ENCODE measurements around the gene RUNDC3A. TPM values are rescaled to one million over a fixed set of nuclear protein-coding genes. Genes with fewer than 3 reads are reported as not detected.

RUNDC3A gene
- total RNA-seq, 2 experiments from 2014 or later: 0.17 TPM; not detected in 1

DNA sequence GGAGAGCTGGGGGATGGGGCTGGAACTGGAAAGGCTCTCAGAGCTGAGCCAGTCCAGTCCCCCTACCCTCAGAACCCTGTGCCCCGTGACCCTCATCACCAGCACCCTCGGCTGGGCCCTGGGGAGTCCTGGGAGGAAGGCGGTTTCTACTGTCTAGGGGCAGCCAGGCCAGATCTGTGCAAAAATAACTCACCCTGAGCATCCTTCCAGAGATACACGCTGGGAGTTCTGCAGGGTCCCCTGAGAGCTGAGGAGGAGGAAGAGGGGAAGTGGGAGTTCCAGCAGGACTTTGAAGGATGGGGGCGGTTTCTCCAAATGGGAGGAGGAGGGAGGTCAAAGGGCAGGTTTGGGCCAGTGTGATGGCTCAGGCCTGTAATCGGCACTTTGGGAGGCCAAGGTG, 35.4 kb upstream of the RUNDC3A start:
- intact Hi-C loops (cut with micrococcal nuclease): no loop called here
- Mint-ChIP-seq H3K36me3 (ENCODE audit: low read depth) (no peaks in the 10 kb centered on the region), H3K27ac (no peak overlapping the region), H3K27me3 (ENCODE audit: low read depth) (no peaks in the 10 kb centered on the region), H3K9me3 (no peaks in the 10 kb centered on the region), H3K4me3 (no peak overlapping the region), H3K4me1 (ENCODE audit: low read depth) (no peaks in the 10 kb centered on the region)
- no peak for DNase-seq
- CTCF ChIA-PET: interaction anchor here (0.7 to 1.2 kb wide), 2 partner anchors 14 to 58 kb away, joined by 3 to 4 read pairs; no protein-coding TSS in a partner anchor

DNA sequence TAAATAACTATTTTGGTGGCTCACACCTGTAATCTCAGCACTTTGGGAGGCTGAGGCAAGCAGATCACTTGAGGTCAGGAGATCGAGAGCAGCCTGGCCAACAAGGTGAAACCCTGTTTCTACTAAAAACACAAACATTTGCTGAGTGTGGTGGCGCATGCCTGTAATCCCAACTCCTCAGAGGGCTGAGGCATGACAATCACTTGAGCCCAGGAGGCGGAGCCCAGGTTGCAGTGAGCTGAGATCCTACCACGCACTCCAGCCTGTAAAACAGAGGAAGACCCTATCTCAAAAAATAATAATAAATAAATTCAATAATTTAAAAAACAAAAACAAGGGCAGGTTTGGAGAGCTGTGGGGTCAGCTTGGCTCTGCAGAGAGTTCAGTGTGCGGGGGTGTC, 34.8 kb upstream of the RUNDC3A start:
- DNase-seq: no peak
- CTCF ChIA-PET: interaction anchor here (1.2 kb wide), 1 partner anchor 57 kb away, joined by 3 read pairs; no protein-coding TSS in a partner anchor
- no peaks in the 10 kb centered on the region for H3K9me3 Mint-ChIP-seq

DNA sequence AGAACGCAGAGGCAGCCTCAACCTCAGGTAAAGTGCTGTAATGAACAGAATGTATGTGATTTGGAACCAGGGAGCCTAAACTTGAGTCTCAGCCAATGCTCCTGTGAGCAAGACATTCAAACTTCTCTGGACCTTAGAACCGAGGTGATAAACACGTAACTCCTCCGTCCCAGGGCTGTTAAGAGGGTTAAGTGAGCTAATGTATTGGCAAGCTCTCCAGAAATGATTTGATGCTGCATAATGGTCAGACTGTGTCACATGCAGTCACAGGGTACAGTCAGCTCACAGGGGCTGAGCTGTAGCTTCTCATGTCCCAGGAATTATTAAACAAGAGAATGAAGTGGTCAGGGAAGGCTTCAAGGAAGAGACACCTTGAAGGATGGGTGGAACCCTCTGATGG, 30.4 kb upstream of the RUNDC3A start:
- H3K9me3 Mint-ChIP-seq: no peaks in the 10 kb centered on the region
- CTCF ChIA-PET: no interaction called here
- DNase-seq: no peak
- no peaks in the 10 kb centered on the region for H3K36me3 Mint-ChIP-seq (ENCODE audit: low read depth)
- peaks cover 8% of the 10 kb centered on the region for H3K4me1 Mint-ChIP-seq (ENCODE audit: low read depth)
- H3K27me3 Mint-ChIP-seq (ENCODE audit: low read depth): no peaks in the 10 kb centered on the region
- H3K27ac Mint-ChIP-seq: no peak overlapping the region
- intact Hi-C loops (cut with micrococcal nuclease): no loop called here
- no peak overlapping the region for H3K4me3 Mint-ChIP-seq

More for the DNA sequence above, 34.8 kb upstream of the RUNDC3A start:
- Mint-ChIP-seq H3K27me3 (ENCODE audit: low read depth) (no peaks in the 10 kb centered on the region), H3K36me3 (ENCODE audit: low read depth) (no peaks in the 10 kb centered on the region), H3K27ac (no peak overlapping the region), H3K4me3 (no peak overlapping the region), H3K4me1 (ENCODE audit: low read depth) (no peaks in the 10 kb centered on the region)
- intact Hi-C loops (cut with micrococcal nuclease): no loop called here

DNA sequence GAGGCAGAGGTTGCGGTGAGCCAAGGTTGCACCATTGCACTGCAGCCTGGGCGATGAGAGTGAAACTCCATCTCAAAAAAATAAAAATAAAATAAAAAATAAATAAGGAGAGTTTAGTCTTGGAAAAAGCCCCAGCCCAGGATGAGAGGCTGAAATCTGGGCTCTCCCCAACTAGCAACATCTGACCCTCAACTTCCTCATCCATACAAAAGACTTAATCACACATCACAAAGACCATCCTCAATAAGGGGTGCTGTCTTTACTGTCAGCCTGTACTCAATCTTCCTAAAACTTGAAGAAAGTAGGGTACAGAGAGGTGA, 29.1 kb upstream of the RUNDC3A start:
- Mint-ChIP-seq H3K4me1 (ENCODE audit: low read depth) (peaks cover 8% of the 10 kb centered on the region), H3K27me3 (ENCODE audit: low read depth) (no peaks in the 10 kb centered on the region), H3K36me3 (ENCODE audit: low read depth) (no peaks in the 10 kb centered on the region), H3K4me3 (no peak overlapping the region), H3K27ac (no peak overlapping the region), H3K9me3 (no peaks in the 10 kb centered on the region)
- CTCF ChIA-PET: interaction anchor here (1.3 kb wide), 1 partner anchor 69 kb away, joined by 3 read pairs; no protein-coding TSS in a partner anchor
- intact Hi-C loops (cut with micrococcal nuclease): no loop called here
- DNase-seq: no peak

DNA sequence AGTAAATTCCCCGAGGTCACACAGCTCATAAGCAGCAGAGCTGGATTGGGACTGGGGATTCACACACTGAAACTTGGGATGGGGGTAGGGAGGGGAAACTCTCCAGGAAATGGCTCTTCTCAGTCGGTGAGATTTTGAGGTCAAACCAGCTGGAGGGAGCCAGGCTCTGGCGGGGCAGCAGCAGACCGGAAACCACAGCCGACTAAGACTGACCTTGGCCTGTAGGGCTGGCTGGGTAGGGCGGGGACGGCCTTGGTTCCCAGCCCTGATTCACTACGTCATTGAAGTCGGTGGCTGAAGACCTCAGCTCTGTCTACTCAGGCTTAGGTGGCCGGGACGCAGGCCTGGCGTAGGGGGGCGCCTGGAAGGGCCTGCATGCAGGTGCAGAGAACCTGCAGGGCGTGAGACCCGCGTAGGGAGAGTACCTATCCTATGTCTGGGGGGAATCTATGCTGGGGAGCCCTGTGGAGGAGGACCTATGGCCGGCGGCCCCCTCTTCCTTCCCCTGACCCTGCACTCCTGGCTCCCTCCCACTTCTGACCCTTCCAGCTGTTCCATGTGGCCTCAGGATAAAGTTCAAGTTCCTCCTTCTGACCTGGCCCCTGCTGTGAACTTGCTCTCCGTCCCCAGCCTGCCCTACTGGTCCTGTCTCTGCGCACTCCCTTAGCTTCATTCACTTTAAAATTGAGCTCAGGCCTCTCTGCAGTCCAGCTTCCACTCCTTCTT, 28.6 kb upstream of the RUNDC3A start:
- no peak overlapping the region for H3K4me3 Mint-ChIP-seq
- no peaks in the 10 kb centered on the region for H3K27me3 Mint-ChIP-seq (ENCODE audit: low read depth)
- intact Hi-C loops (cut with micrococcal nuclease): no loop called here
- CTCF ChIA-PET: interaction anchor here (1.3 kb wide), 1 partner anchor 70 kb away, joined by 3 read pairs; no protein-coding TSS in a partner anchor
- no peaks in the 10 kb centered on the region for H3K36me3 Mint-ChIP-seq (ENCODE audit: low read depth)
- H3K27ac Mint-ChIP-seq: no peak overlapping the region
- no peaks in the 10 kb centered on the region for H3K9me3 Mint-ChIP-seq
- no peak for DNase-seq
- peaks cover 8% of the 10 kb centered on the region for H3K4me1 Mint-ChIP-seq (ENCODE audit: low read depth)

DNA sequence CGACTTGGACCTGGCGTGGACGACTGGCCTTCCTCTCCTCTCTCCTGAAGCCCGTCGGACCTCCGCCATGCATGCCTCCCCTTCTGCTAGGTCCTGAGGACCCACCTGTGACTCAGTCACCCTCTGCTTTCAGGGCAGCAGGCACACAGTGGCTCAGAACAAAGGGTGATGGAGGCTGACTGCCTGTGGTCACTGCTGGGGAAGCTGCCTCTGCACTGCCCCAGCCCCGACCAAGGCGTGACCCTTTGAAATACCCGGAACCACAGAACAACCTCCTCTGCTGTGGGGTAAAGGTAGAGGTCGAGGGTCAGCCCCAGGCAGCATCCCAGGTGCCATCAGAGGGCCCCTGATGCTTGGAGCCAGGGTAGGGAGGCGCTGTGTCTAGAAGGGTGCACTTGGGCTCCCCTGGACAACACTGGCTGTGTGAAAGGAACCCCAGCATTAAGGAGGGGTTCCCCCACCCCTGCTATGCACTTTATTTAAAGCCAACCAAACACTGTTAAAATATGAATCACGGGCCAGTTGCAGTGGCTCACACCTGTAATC, 27.9 kb upstream of the RUNDC3A start:
- DNase-seq: no peak
- H3K9me3 Mint-ChIP-seq: no peaks in the 10 kb centered on the region
- H3K27me3 Mint-ChIP-seq (ENCODE audit: low read depth): no peaks in the 10 kb centered on the region
- no peak overlapping the region for H3K27ac Mint-ChIP-seq
- no peak overlapping the region for H3K4me3 Mint-ChIP-seq
- H3K4me1 Mint-ChIP-seq (ENCODE audit: low read depth): peaks cover 8% of the 10 kb centered on the region
- H3K36me3 Mint-ChIP-seq (ENCODE audit: low read depth): no peaks in the 10 kb centered on the region
- CTCF ChIA-PET: interaction anchor here (1.0 to 1.3 kb wide), 2 partner anchors 71 to 96 kb away, joined by 3 read pairs; no protein-coding TSS in a partner anchor
- intact Hi-C loops (cut with micrococcal nuclease): no loop called here

DNA sequence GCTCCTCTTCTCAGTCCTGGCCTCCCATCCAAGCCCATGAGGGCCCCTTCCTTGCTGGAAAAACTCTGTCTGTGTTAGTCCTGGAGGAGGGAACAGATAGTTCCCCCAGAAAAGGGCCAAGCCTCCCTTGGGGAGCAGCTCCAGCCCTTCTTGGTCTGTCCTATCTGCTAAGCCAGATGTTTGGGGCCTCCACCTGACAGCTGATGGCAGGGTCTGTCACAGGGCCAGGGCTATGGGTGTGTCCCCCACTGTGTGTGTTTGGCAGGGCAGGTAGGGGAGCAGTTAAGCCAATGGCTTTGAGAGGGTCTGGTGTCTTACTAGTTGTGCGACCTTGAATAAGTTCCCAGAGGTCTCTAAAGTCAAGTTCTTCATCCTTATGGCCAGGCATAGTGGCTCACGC, 26.8 kb upstream of the RUNDC3A start:
- DNase-seq: no peak
- H3K36me3 Mint-ChIP-seq (ENCODE audit: low read depth): no peaks in the 10 kb centered on the region
- peaks cover 8% of the 10 kb centered on the region for H3K4me1 Mint-ChIP-seq (ENCODE audit: low read depth)
- no peaks in the 10 kb centered on the region for H3K9me3 Mint-ChIP-seq
- intact Hi-C loops (cut with micrococcal nuclease): no loop called here
- no peak overlapping the region for H3K4me3 Mint-ChIP-seq
- CTCF ChIA-PET: interaction anchor here (1.0 kb wide), 2 partner anchors 72 to 94 kb away, joined by 3 to 4 read pairs; no protein-coding TSS in a partner anchor
- H3K27me3 Mint-ChIP-seq (ENCODE audit: low read depth): no peaks in the 10 kb centered on the region
- no peak overlapping the region for H3K27ac Mint-ChIP-seq

DNA sequence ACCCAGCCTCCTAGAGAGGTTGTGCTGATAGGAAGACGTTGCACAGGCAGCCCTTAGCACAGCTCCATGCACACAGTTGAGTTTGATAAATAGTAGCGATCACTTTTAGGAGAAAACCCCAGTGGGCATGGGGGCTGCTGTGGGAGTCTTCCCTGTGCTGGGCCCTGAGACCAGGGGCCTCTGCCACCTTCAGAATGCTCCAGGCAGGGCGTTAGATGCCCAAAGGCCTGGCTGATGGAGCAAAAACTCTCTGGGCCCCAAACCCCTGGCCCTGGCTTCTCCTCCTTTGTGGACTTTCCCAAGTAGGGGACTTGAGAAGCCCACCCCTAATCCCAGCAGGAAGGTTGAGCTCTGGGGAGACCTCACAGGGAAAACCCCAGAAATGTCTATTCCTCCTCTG, 26.1 kb upstream of the RUNDC3A start:
- H3K9me3 Mint-ChIP-seq: no peaks in the 10 kb centered on the region
- H3K27ac Mint-ChIP-seq: no peak overlapping the region
- peaks cover 8% of the 10 kb centered on the region for H3K4me1 Mint-ChIP-seq (ENCODE audit: low read depth)
- H3K27me3 Mint-ChIP-seq (ENCODE audit: low read depth): no peaks in the 10 kb centered on the region
- no peaks in the 10 kb centered on the region for H3K36me3 Mint-ChIP-seq (ENCODE audit: low read depth)
- intact Hi-C loops (cut with micrococcal nuclease): no loop called here
- DNase-seq: no peak
- CTCF ChIA-PET: no interaction called here
- no peak overlapping the region for H3K4me3 Mint-ChIP-seq

DNA sequence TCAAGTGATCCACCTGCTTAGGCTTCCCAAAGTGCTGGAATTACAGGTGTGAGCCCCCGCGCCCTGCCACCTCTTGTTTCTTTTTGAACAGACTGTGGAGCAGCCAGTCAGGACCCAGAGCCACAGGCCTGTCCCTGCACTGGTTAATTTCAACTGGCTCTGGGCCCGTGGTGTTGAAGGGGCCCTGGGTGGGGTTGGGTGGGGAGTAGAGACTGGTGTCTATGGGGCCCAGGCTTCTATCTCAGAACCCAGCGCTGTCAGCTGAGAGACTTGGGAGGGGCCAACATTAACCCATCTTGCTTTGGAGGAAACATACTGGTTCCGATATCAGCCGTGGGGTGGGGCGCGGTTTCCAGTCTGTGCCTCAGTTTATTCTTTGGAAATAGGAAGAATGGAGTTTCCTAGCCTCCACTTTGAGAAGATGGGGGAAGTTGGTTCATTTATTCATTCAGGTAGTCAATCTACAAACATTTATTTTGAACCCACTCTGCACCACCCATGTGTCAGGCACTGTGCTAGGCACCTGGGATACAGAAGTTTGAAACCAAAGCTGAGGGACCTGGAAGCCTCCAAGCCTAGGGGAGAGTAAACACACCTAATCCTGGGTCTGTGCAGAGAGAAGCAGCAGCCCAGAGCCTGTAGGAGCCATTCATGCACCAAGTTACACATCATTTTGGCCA, 24.9 kb upstream of the RUNDC3A start:
- no peaks in the 10 kb centered on the region for H3K36me3 Mint-ChIP-seq (ENCODE audit: low read depth)

DNA sequence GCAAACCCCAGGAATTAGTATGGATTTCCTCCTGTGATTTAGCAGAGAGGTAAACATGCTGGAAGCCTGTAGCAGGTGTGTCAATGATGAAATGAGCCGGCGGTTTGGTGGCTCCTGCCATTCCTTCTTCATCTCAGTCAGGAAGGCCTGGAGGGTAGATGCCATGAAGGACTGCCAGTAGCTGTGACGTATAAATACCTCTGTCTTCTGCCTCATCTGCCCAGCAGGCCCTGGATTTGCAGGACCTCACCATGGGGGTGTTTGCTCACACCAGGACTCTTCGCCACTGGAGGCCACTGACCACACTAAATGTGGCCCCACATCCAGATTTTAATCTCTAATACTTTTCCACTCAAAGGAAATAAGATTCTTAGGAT, 24.4 kb upstream of the RUNDC3A start:
- CTCF ChIA-PET: no interaction called here
- DNase-seq: no peak
- Mint-ChIP-seq H3K36me3 (ENCODE audit: low read depth) (no peaks in the 10 kb centered on the region), H3K27ac (no peak overlapping the region), H3K4me3 (no peak overlapping the region), H3K27me3 (ENCODE audit: low read depth) (no peaks in the 10 kb centered on the region), H3K9me3 (no peaks in the 10 kb centered on the region), H3K4me1 (ENCODE audit: low read depth) (peaks cover 8% of the 10 kb centered on the region)
- intact Hi-C loops (cut with micrococcal nuclease): no loop called here

More for the DNA sequence above, 24.9 kb upstream of the RUNDC3A start:
- H3K27ac Mint-ChIP-seq: no peak overlapping the region
- CTCF ChIA-PET: no interaction called here
- no peak overlapping the region for H3K4me3 Mint-ChIP-seq
- no peak for DNase-seq
- peaks cover 8% of the 10 kb centered on the region for H3K4me1 Mint-ChIP-seq (ENCODE audit: low read depth)
- H3K9me3 Mint-ChIP-seq: no peaks in the 10 kb centered on the region
- intact Hi-C loops (cut with micrococcal nuclease): no loop called here
- no peaks in the 10 kb centered on the region for H3K27me3 Mint-ChIP-seq (ENCODE audit: low read depth)

DNA sequence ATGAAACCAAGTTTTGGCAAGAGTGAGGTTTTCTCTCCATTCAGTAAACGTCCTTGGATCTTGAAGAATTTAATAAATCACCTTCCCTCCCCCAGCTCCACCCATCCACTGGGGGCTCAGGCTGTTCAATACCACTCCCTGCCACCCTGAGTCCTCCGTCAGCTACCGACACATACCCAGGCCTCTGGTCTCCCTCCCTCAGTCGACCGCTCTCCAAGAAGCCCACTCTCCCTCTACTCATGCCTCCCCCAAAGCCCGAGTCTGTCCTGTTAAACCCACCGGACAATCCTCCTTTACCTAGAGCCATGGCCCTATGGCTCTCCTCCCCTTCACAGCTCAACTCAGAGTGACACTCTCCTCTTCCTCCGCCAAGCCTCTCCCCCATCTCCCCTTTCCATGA, 20.8 kb upstream of the RUNDC3A start:
- no peak overlapping the region for H3K4me3 Mint-ChIP-seq
- no peaks in the 10 kb centered on the region for H3K4me1 Mint-ChIP-seq (ENCODE audit: low read depth)
- CTCF ChIA-PET: interaction anchor here (0.6 to 0.7 kb wide), 2 partner anchors 12 to 44 kb away, joined by 3 read pairs; no protein-coding TSS in a partner anchor
- H3K9me3 Mint-ChIP-seq: no peaks in the 10 kb centered on the region
- no peaks in the 10 kb centered on the region for H3K36me3 Mint-ChIP-seq (ENCODE audit: low read depth)
- no peaks in the 10 kb centered on the region for H3K27me3 Mint-ChIP-seq (ENCODE audit: low read depth)
- no peak for DNase-seq
- no peak overlapping the region for H3K27ac Mint-ChIP-seq
- intact Hi-C loops (cut with micrococcal nuclease): no loop called here

DNA sequence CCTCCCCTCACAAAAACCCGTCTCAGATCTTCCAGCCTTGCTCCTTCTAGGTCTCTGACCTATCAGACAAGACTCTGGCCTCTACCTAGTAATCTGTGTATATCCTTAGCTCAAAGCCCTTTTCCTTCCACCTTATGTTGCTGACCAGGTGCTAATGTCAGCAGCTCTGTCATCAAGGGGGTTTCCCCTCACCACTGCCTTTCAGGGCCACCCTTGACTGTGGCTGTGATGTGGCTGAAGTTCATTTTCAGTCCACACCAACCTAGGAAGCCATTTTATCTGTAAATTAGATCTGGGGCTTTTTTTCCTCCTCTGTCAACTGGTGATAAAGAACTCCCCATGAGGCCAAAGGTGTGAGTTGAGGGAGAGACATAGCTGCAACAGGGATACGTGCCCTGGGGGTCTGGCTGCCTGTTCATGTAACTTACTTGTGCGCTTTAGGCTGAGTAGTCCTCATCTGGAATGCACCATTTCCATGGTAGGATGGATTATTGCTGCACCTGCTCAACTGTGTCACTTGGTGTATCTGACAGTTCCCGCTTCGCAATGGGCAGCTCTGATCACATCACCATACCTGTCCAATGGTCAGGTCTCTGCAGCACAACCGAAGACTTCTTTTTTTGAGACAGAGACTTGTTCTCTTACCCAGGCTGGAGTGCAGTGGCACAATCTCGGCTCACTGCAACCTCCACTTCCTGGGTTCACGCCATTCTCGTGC, 14.7 kb upstream of the RUNDC3A start:
- Mint-ChIP-seq H3K4me3 (no peak overlapping the region), H3K27me3 (ENCODE audit: low read depth) (no peaks in the 10 kb centered on the region), H3K27ac (no peak overlapping the region), H3K4me1 (ENCODE audit: low read depth) (no peaks in the 10 kb centered on the region), H3K36me3 (ENCODE audit: low read depth) (no peaks in the 10 kb centered on the region), H3K9me3 (no peaks in the 10 kb centered on the region)
- CTCF ChIA-PET: interaction anchor here (0.7 kb wide), 1 partner anchor 77 kb away, joined by 3 read pairs; no protein-coding TSS in a partner anchor
- intact Hi-C loops (cut with micrococcal nuclease): no loop called here
- no peak for DNase-seq
